ENCODE measurements around the gene NEUROD6.

Gene NEUROD6

DNA sequence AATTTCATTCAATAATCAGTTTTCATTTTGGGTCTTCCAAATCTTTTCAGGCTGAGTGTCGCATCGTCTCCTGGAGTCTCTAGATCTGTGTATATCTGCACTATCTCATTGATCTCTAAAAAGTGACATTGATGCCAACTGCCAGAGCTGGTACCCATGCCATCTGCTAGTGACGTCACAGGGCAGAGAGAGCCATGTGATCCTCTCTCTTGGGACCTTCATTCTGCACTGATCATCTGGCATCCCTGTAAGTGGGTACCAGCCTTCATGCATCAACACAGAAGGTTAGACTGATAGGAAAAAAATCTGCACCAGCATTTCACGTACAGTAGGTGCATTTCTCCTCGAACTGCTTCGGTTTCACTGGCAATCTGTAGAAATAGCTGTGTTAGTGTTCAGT, at the start of gene NEUROD6:
NEUROD6 (minus strand) TSS at position 124 of the 400 bp plus-strand sequence. CDS start 1,458 bp downstream, outside the sequence.
- no peak for DNase-seq

DNA sequence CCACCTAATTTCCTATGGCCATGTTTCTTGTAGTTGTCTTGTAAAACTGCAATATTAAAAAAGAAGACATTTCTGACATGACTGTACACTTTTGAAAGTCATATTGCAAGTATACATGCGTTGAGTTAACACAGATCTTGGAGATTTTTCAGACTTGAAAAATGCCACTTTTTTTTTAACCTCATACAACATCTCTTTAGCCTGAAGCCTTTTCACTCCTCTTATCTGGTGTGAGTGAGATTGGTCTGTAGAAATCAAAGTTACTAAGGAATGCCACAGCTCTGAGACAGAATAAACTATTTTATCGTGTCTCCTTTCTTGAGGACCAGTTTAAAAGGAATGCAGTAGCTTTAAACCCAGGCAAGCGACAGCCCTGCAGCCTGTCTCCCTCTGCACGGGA, 43.9 kb upstream of the NEUROD6 start:
- no peak for DNase-seq

DNA sequence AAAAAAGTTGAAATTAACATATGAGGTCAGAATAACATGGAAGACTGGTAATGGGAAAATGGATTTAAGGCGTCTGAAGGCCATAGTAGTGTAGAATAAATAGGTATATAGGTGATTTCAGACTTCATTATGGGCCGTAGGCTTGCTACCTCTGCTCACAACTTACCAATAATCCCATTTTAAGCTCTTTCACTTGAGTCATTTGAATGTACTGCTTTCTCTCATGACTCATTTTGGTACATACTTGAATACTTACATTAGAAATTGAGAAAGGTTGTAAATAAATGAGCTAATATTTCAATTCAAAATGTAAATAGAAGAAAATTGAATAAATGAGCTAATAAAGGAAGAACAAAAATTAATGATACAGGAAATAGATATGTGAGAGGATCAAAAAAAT, 42.2 kb upstream of the NEUROD6 start:
- no peak for DNase-seq

DNA sequence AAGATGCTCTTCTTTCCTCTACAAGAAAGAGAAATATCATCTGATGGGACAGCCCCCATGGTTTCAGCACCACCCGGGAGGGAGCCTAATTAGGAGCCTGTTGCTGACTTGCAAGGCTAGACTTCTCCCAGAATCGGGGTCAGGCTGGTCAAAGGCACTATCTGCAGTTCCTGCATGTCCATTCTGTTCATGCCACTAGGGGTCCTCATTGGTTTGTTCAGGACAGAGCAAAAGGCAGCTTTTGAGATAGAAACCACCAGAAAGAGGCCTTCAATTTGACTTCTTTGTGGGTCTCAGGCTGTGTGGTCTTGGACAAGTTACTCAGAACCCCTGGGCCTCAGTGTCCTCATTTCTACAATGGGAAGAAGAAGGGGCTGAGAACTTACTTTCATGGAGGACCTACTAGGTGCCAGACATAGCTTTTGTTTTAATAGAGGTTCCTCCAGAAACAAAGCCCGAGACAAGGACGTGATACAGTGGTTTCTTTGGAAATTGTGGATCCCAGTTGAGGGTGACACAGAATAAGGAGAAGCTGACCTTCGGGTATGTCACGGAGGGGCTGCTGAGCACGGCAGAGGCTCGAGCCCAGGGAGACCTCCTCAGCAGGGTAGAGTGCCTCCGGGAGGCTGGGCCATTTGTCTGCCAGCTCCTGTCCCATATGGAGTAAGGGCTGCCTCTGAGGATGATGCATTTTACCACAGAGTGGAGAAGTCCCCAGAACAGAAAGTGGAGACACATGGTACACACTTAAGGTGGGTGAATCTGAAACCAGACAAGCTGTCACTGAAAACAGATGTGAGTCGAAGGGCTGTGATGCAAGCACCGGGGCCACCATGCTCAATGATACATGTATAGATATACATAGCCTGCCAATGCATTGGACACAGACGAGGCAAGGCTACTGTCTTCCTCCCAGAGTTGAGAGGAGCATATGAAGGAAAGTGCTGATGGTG, 33.1 kb upstream of the NEUROD6 start:
- DNase-seq, result no peak

DNA sequence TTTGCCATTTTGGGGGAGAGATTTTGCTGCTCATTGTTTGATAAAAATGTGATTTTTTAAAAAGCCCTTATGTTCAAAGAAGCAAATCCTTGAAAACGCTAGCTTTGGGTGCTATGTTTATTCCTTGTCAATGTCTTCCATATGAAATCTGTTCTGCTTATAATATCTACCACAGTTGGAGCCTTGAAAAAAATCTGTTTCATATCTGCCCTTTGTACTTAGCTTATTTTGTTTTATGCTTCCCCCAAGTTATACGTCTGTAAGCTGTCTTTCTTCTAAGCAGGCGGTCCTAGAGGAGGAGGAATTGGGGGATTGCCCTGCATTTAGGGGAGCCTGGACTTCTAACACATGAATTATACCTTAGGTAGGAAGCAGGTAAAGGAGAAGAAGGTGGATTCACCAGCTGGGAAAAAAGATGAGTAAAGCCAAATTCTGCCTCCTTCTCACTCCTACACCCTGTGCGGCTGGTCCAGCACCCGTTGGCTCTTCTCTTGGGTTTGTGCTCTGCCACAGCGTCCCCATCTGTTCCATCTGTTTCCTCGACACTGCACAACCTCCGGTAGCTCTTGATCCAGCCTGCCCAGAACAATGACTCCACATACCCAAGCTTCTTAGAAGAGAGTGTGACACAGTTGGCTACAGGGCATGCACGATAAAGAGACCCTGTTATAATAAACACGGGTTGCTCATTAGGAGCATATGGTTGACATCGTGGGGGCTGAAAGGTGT, 31.9 kb upstream of the NEUROD6 start:
- no peak for DNase-seq

GRCh38 chr7:31371621-31372020, 31.1 kb upstream of the NEUROD6 start:
- no peak for DNase-seq

DNA sequence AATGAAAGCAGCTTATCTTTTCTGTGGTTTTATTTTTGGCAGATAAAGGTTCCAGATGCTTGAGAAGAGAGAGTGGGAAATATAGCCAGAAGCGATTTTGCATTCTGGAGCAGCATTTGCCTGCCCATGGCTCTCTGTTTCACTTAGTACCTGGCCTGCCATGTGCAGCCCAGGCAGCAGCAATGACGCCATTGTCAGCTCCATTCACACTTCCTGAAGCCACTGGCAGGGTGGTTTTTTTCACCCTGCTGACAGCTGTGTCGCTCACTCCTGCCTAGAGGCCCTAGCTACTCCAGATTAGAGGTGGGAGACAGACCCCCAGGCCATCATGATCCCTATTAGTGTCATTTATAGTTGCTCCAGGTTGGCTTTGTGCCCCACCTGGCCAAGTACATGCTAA, 30.1 kb upstream of the NEUROD6 start:
- DNase-seq, result no peak

- no peak for DNase-seq
Observed at GRCh38 chr7:31368620-31369019, 28.1 kb upstream of the NEUROD6 start.

- DNase-seq, result no peak
Observed at GRCh38 chr7:31363496-31363895, 23.0 kb upstream of the NEUROD6 start.

GRCh38 chr7:31363051-31363450, 22.5 kb upstream of the NEUROD6 start:
- no peak for DNase-seq

DNA sequence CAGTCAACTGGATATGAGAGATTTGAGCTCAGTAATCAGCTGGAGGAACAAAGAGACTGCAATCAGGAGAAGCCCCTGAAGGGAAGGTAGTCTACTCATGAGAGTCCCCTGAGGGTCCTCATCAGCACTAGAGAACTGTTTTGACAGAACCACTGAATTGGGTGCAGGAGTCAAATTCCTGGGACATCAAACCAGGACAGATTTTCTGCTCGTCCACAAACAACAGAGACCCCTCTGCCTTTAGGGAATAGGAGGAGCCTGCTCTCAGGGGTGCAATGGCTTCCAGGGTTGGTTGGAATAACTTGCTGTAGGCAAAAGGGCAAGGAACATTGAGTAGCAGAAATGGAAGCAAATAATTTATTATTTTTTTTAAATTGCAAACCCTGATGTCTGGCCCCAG, 21.9 kb upstream of the NEUROD6 start:
- no peak for DNase-seq

GRCh38 chr7:31358467-31358866, 17.9 kb upstream of the NEUROD6 start:
- DNase-seq, result no peak

GRCh38 chr7:31345421-31345820, 4.9 kb upstream of the NEUROD6 start:
- DNase-seq, result no peak

DNA sequence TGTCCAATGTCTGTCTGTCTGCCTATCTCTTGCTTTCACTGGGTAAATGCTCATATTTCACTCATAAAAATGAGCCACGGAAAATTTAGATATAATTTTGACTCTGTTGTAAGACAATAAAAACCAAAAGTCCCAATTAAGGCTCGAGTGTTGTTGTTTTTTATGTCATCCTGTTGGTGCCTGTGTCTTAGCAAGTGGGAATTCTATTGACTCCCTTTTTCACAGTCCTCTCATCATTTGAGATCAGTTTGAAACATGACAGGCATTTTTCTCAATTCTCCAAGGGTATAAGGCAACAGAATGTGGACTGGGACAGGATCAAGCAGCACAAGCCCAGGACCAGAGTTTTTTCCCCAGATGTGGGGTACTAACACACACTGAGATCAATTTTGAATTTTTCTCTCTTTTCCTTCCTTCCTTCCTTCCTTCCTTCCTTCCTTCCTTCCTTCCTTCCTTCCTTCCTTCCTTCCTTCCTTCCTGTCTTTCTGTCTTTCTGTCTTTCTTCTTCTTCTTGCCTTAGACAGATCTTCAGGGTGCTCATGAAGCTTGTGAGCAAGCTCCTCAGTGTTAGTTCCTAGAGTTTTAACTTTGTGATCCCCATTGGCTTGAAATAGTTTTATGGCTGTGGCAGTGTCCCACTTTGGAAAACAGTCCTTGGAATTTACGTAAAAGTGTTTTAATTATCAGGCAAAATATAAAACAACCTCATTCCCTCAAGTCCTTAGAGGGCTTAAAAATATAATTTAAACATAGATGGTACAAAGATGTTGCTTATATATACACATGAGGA, 3.2 kb upstream of the NEUROD6 start:
- DNase-seq, result no peak

DNA sequence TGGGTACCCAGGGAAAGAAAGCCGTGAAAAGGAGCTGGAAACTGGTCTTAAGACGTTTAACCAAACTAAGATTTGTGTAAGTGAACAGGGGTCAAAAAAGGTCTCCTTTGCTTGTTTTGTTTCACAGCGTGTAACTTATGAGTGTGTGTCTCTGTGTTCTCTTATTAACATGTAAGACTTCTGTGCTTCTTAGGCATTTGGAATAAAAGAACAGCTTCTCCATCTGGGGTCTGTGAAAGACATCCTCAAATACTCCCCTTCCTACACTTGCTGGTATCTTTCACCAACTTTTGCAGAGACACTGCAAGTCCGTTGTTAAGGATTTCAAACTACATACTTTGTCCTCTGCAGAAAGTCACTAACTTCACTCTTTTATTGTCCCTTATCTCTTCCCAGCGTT, 615 bp upstream of the NEUROD6 start:
- DNase-seq, result no peak

GRCh38 chr7:31340051-31340450, 475 bp downstream of the NEUROD6 start:
- no peak for DNase-seq

DNA sequence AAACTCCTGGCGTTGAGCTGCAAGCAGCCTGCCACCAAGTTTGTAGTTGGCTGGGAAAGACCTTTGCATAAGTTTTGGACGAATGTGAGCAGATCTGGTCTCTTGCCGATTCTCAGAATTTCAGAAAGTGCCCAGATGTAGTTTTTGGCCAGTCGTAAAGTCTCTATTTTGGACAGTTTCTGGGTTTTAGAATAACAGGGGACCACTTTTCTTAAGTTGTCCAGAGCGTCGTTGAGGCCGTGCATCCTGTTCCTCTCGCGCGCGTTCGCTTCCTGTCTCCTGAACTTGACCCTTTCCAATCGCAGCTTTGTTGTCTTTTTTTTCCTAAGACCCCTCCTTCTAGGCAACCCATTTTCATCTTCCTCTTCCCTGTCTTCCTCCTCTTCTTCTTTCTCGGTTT, 1.8 kb downstream of the NEUROD6 start:
- no peak for DNase-seq

- DNase-seq, result no peak
Observed at GRCh38 chr7:31337002-31337565, 3.4 kb downstream of the NEUROD6 start.

- DNase-seq, result no peak
Observed at GRCh38 chr7:31336202-31337001, 4.1 kb downstream of the NEUROD6 start.

- DNase-seq, result no peak
Observed at GRCh38 chr7:31335884-31336201, 4.7 kb downstream of the NEUROD6 start.

GRCh38 chr7:31335161-31335856, 5.2 kb downstream of the NEUROD6 start:
- DNase-seq, result no peak

- DNase-seq, result no peak
Observed at GRCh38 chr7:31333291-31333690, 7.2 kb downstream of the NEUROD6 start.
